Measurements from ENCODE around the gene TMA7B.

The TMA7B gene

GRCh38 chr22:39996732-39997131, 36.5 kb downstream of the TMA7B start:
- no peak for TF ChIP-seq CTCF (IDR thresholded peaks at IDR 0.05)

GRCh38 chr22:39997421-39997820, 37.2 kb downstream of the TMA7B start:
- TF ChIP-seq CTCF (IDR thresholded peaks at IDR 0.05): no peak

- no peak for TF ChIP-seq CTCF (IDR thresholded peaks at IDR 0.05)
Measured at GRCh38 chr22:39997939-39998726, 37.9 kb downstream of the TMA7B start.

GRCh38 chr22:39999144-39999757, 39.1 kb downstream of the TMA7B start:
- no peak for TF ChIP-seq CTCF (IDR thresholded peaks at IDR 0.05)

- TF ChIP-seq CTCF (IDR thresholded peaks at IDR 0.05): no peak
Measured at GRCh38 chr22:40000171-40000570, 40.0 kb downstream of the TMA7B start.

- no peak for TF ChIP-seq CTCF (IDR thresholded peaks at IDR 0.05)
Measured at GRCh38 chr22:40001106-40001505, 40.9 kb downstream of the TMA7B start.

GRCh38 chr22:40001800-40002577, 41.8 kb downstream of the TMA7B start:
- no peak for TF ChIP-seq CTCF (IDR thresholded peaks at IDR 0.05)
